GM15510 (cell line): Measurements from ENCODE around the gene HUWE1.

Source experiments
- POLR2A ChIP-seq: IDR thresholded peaks from 3 replicates; pipeline ENCODE4 v1.6.1; 2011; ENCODE audit warnings: borderline replicate concordance; ENCODE audit not compliant: insufficient read length; ENCODE audit errors: extremely low read depth

Gene HUWE1

DNA sequence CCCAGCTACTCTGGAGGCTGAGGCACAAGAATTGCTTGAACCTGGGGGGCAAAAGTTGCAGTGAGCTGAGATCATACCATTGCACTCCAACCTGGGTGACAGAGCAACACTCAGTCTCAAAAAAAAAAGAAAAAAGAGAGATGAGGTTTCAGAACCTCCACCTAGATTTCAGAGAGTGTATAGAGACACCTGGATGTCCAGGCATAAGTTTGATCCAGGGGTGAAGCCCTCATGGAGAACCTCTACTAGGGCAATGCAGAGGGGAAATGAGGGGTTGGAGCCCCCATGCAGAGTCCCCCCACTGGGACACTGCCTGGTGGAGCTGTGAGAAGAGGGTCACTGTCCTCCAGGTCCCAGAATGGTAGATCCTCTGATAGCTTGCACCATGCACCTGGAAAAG, 159.5 kb downstream of the HUWE1 start:
- no peak for TF ChIP-seq POLR2A

DNA sequence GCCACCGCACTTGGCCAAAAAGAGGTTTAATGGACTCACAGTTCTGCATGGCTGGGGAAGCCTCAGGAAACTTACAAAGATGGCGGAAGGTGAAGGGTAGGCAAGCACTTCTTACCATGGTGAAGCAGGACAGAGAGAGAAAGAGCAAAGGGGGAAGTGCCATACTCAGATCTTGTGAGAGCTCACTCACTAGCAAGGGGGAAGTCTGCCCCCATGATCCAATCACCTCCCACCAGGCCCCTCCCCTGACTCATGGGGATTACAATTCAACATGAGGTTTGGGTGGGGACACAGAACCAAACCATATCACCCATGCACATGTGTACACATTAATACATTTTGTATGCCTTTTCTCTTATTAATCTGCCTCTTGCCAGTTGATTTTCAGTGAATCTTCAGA, 175.2 kb downstream of the HUWE1 start:
- no peak for TF ChIP-seq POLR2A

DNA sequence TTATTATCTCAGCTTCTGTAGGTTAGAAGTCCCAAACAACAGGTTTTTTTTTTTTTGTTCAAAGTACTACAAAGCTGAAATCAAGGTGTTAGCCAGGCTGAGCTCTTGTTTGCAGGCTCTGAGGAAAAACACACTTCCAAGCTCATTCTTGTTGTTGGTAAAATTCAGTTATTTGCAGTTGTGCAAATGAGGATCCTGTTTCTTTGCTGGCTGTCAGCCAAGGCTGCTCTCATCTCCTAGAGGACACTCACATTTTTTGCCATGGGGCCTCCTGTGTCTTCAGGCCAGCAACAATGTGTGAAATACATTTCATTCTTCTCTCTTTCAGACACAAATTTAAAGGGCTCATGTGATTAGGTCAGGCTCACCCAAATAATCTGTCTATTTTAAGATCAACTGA, 192.1 kb downstream of the HUWE1 start:
- TF ChIP-seq POLR2A = no peak

DNA sequence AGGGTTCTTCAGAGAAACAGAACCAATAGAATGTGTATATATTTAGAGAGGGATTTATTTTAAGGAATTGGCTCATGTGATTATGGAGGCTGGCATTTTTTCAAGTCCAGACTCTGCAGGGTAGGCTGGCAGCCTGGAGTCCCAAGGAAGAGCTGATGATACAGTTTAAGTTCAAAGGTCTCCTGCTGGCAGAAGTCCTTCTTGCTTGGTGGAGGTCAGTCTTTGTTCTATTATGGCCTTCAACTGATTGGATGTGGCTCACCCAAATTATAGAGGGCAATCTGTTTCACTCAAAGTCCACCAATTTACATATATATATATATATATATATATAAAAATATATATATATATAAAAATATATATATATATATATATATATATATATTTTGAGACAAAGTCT, 200.2 kb downstream of the HUWE1 start:
- TF ChIP-seq POLR2A = no peak

DNA sequence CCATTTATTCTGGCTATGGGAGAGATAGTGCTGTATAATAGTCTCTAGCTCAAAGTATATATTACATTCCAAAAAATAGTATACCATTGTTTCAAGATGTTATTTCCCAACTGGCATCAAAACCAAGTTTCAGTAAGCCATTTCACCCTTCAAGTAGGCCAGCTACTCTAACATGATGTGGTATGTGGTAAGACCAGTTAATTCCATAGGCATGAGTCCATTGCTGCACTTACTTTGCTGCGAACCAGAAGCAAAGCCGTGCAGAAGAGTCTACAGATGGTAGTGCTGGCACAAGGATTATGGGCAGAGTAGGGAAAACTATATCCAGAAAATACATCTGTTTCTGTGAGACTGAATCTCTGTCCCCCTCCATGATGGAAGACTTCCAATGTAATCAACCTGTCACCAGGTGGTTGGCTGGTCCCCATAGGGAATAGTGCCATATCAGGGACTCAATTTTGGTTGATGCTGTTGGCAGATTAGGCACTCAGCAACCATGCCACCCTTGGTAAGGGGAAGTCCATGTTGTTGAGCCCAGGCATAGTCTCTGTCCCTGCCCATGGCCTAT, 202.6 kb downstream of the HUWE1 start:
- TF ChIP-seq POLR2A = no peak

DNA sequence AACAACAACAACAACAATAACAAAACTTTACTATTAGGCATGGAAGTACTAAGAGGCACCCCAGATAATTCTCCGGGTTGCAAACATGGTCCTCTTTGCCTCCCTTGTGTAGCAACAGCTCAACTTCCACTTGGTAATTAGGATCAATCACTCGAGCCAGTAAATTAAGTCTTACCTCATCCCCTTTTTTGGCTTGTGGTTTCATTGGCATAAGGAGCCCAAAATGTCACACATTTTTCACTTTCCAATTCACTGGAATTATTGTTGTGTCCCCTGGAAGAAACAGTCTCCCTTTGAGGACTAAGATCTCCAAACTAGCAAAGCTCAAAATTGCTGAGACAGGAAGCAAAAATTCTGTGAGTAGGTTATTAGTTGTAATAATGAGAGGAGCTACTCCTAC, 203.1 kb downstream of the HUWE1 start:
- no peak for TF ChIP-seq POLR2A
